IMR-90 (cell line): ENCODE data around the gene RBL2. TPM values are rescaled to one million over a fixed set of nuclear protein-coding genes. Genes with fewer than 3 reads are reported as not detected.

Experiments
- ATAC-seq: fragments of 200-7000 bp; cut with Tn5 transposase; 2 replicates; pipeline ENCODE4 v1.9.1; 2020; ENCODE audit warnings: low read depth, mild to moderate bottlenecking, moderate library complexity
- BruUV-seq: library from RNA; stranded (reverse); fragments of 400-500 nt; replicated peaks from 2 replicates; lab custom pipeline; 2021; lab: Mats Ljungman, UMichigan
- CTCF ChIA-PET: fragments of 300-600 bp; formaldehyde crosslinking; extraction: SDS; loops from one replicate; lab custom pipeline; 2021; ENCODE audit warnings: antibody characterized with exemption; lab: Yijun Ruan, JAX
- POLR2A ChIA-PET: fragments of 300-600 bp; sonication (Branson Sonifier 250); formaldehyde crosslinking; loops from one replicate; lab custom pipeline; 2022; ENCODE audit warnings: antibody characterized with exemption; ENCODE audit not compliant: unreplicated experiment; lab: Charles Lee
- DNase-seq: peaks from one replicate; pipeline ENCODE4 v3.0.0; 2013
- H2AFZ ChIP-seq: replicated peaks from 2 replicates; pipeline ENCODE3; 2013; ENCODE audit warnings: low read length, mild to moderate bottlenecking; ENCODE audit not compliant: poor library complexity
- H2AK5ac ChIP-seq: 2 replicates; pipeline ENCODE4 v1.6.1; 2013; ENCODE audit warnings: low read depth, low read length, inconsistent platforms
- H2AK9ac ChIP-seq: replicated peaks from 2 replicates; pipeline ENCODE3; 2013; ENCODE audit warnings: mild to moderate bottlenecking, low read depth, low read length, moderate library complexity; ENCODE audit not compliant: poor library complexity
- H2BK120ac ChIP-seq: 2 replicates; pipeline ENCODE4 v1.6.1; 2013; ENCODE audit warnings: low read depth, low read length, inconsistent platforms
- H2BK15ac ChIP-seq: 3 replicates; pipeline ENCODE4 v1.6.1; 2013; ENCODE audit warnings: low read depth, low read length, inconsistent platforms
- H2BK20ac ChIP-seq: 2 replicates; pipeline ENCODE4 v1.6.1; 2013; ENCODE audit warnings: low read depth, mild to moderate bottlenecking, inconsistent platforms, low read length, moderate library complexity
- H2BK5ac ChIP-seq: 2 replicates; pipeline ENCODE4 v1.6.1; 2013; ENCODE audit warnings: mild to moderate bottlenecking, low read depth, low read length, inconsistent platforms; ENCODE audit not compliant: poor library complexity, severe bottlenecking
- H3K14ac ChIP-seq: replicated peaks from 2 replicates; pipeline ENCODE4 v1.6.1; 2013; ENCODE audit warnings: low read depth, low read length, inconsistent platforms
- H3K18ac ChIP-seq: 2 replicates; pipeline ENCODE4 v1.6.1; 2013; ENCODE audit warnings: low read depth, low read length, control low read depth
- H3K23ac ChIP-seq: 2 replicates; pipeline ENCODE4 v1.6.1; 2013; ENCODE audit warnings: low read depth, low read length, inconsistent platforms
- H3K27ac ChIP-seq: 2 replicates; pipeline ENCODE4 v1.5.1; 2013; ENCODE audit warnings: mild to moderate bottlenecking, control low read depth, low read length; ENCODE audit not compliant: insufficient read depth
- H3K27me3 ChIP-seq: 2 replicates; pipeline ENCODE4 v1.6.1; 2013; ENCODE audit warnings: low read length; ENCODE audit not compliant: control insufficient read depth, insufficient read depth
- H3K36me3 ChIP-seq: 2 replicates; pipeline ENCODE4 v1.6.1; 2013; ENCODE audit warnings: low read length, mixed read lengths; ENCODE audit not compliant: control insufficient read depth, insufficient read depth
- H3K4ac ChIP-seq: 2 replicates; pipeline ENCODE4 v1.6.1; 2013; ENCODE audit warnings: low read depth, low read length, inconsistent platforms
- H3K4me1 ChIP-seq: 2 replicates; pipeline ENCODE4 v1.6.1; 2013; ENCODE audit warnings: low read length, mixed read lengths; ENCODE audit not compliant: control insufficient read depth, insufficient read depth
- H3K4me2 ChIP-seq: 2 replicates; pipeline ENCODE4 v1.6.1; 2013; ENCODE audit warnings: low read depth, mild to moderate bottlenecking, control low read depth, low read length, moderate library complexity
- H3K4me3 ChIP-seq: 2 replicates; pipeline ENCODE4 v1.5.1; 2013; ENCODE audit warnings: low read depth, mild to moderate bottlenecking, control low read depth, low read length, moderate library complexity; ENCODE audit not compliant: insufficient read depth
- H3K56ac ChIP-seq: 2 replicates; pipeline ENCODE4 v1.6.1; 2013; ENCODE audit warnings: low read length, inconsistent platforms; ENCODE audit not compliant: insufficient read depth; ENCODE audit errors: extremely low read depth
- H3K79me1 ChIP-seq, 2 experiments: 2 replicates each; pipeline ENCODE4 v1.6.1; 2013; ENCODE audit warnings: low read length in 2 of 2, inconsistent platforms in 1 of 2, low read depth in 1 of 2
- H3K9ac ChIP-seq: 2 replicates; pipeline ENCODE4 v1.6.1; 2013; ENCODE audit warnings: low read depth, low read length, control low read depth
- H3K9me1 ChIP-seq: 2 replicates; pipeline ENCODE4 v1.6.1; 2013; ENCODE audit warnings: low read length, inconsistent platforms; ENCODE audit not compliant: insufficient read depth
- H3K9me3 ChIP-seq: 2 replicates; pipeline ENCODE4 v1.6.1; 2013; ENCODE audit warnings: low read length; ENCODE audit not compliant: control insufficient read depth, insufficient read depth
- H4K20me1 ChIP-seq: 2 replicates; pipeline ENCODE4 v1.6.1; 2013; ENCODE audit warnings: low read length, inconsistent platforms; ENCODE audit not compliant: insufficient read depth
- H4K5ac ChIP-seq: 2 replicates; pipeline ENCODE4 v1.6.1; 2013; ENCODE audit warnings: mild to moderate bottlenecking, low read depth, low read length, control low read depth
- H4K8ac ChIP-seq, 2 experiments: 2 replicates each; pipeline ENCODE4 v1.6.1; 2013; ENCODE audit warnings: low read depth in 2 of 2, low read length in 2 of 2, control low read depth in 1 of 2, inconsistent platforms in 1 of 2
- H4K91ac ChIP-seq: 2 replicates; pipeline ENCODE4 v1.6.1; 2013; ENCODE audit warnings: low read depth, low read length, inconsistent platforms; ENCODE audit not compliant: insufficient read depth
- MXI1 ChIP-seq: IDR thresholded peaks from 2 replicates; pipeline ENCODE4 v1.6.1; 2012; ENCODE audit warnings: low read depth, mild to moderate bottlenecking, low read length, moderate library complexity, borderline replicate concordance
- RCOR1 ChIP-seq: IDR thresholded peaks from 2 replicates; pipeline ENCODE4 v1.6.1; 2012; ENCODE audit warnings: mild to moderate bottlenecking, low read length, improper control_type of control experiment; ENCODE audit not compliant: insufficient replicate concordance
- WGBS, 2 experiments: methylation state at CpG; one replicate each; pipeline versions ENCODE4 v1.1.5 to v1.1.7; 2013; ENCODE audit warnings: missing lambda C conversion rate in 2 of 2; ENCODE audit not compliant: insufficient read length in 1 of 2; ENCODE audit errors: extremely low coverage in 2 of 2; 5-methylcytosine and 5-hydroxymethylcytosine counted together
- dilution Hi-C: fragments of 300-500 bp; cut with HindIII; formaldehyde crosslinking; loops from one replicate; pipeline ENCODE4 v1.14.3; 2018; ENCODE audit warnings: low sequenced_read_pairs; ENCODE audit not compliant: unreplicated experiment
- in situ Hi-C: fragments of 300-500 bp; cut with MboI; formaldehyde crosslinking; loops from 3 replicates; pipeline ENCODE4 v1.14.3; 2019; ENCODE audit warnings: low sequenced_read_pairs, inconsistent platforms, mixed read lengths
- intact Hi-C: fragments of 100-400 bp; cut with micrococcal nuclease; formaldehyde crosslinking; loops from 2 replicates; pipeline ENCODE4 v1.10.0; 2022
- polyA plus RNA-seq, 3 experiments: library from polyadenylated mRNA; depleted of rRNA; stranded (reverse); fragments of >200 nt; gene quantifications; 2 replicates each; pipeline ENCODE4 v1.2.3, GENCODE V29; 2012; ENCODE audit warnings: low replicate concordance in 1 of 3
- total RNA-seq: library from RNA; depleted of rRNA; stranded (reverse); fragments of >200 nt; gene quantifications from 2 replicates; pipeline ENCODE4 v1.2.3, GENCODE V29; 2012

RBL2 gene
- total and polyA plus RNA-seq, 2 of the 4 experiments (the other 2 are of a cell fraction), result 19.7 to 23.4 TPM

- peak within 1 kb of the TSS; percentile 92 for H3K4me2 ChIP-seq
- H3K9me3 ChIP-seq, result no peaks in the 10 kb centered on the region
- H3K4ac ChIP-seq, result peak within 1 kb of the TSS; percentile 83
- H2BK20ac ChIP-seq, result no peak within 1 kb of the TSS
- peak within 1 kb of the TSS; percentile 87 for H4K91ac ChIP-seq
- H3K4me1 ChIP-seq, result peaks cover 6% of the 10 kb centered on the region
- dilution Hi-C loops, result no loop called here
- peaks cover 6 to 14% of the 10 kb centered on the region in 2 experiments; a peak in 3 of 4 replicates for H3K79me1 ChIP-seq
- peak within 1 kb of the TSS; percentile 93 for H2AK9ac ChIP-seq
- H2BK120ac ChIP-seq, result no peak within 1 kb of the TSS
- 0 out of 2 replicates have a peak, but pooled peaks cover 8% of the 10 kb centered on the region for H3K9me1 ChIP-seq
- H3K9ac ChIP-seq, result peak within 1 kb of the TSS; percentile 90
- in situ Hi-C loops, result no loop called here
- H2BK15ac ChIP-seq, result no peak within 1 kb of the TSS
- peak within 1 kb of the TSS; percentile 76; the same call in 1 of the 2 replicates for H3K56ac ChIP-seq
- TF ChIP-seq MXI1, result peak; percentile 58; the same call in 1 of the 2 replicates
- TF ChIP-seq RCOR1, result no peak
- peak within 1 kb of the TSS; percentile 89 for H2BK5ac ChIP-seq
- H2AFZ ChIP-seq, result peak within 1 kb of the TSS; percentile 98
- H4K8ac ChIP-seq, result peak within 1 kb of the TSS; percentile 80 to 95
- H3K36me3 ChIP-seq, result no peaks in the 10 kb centered on the region; the same call in 1 of the 2 replicates
- H3K14ac ChIP-seq, result peak within 1 kb of the TSS; percentile 92
- peak within 1 kb of the TSS; percentile 83 for H3K4me3 ChIP-seq
- H2AK5ac ChIP-seq, result peak within 1 kb of the TSS; percentile 91
- peak within 1 kb of the TSS; percentile 55; the same call in 1 of the 2 replicates for H3K18ac ChIP-seq
- ATAC-seq (peak; percentile 9), DNase-seq (peak; percentile 52)
- H3K27ac ChIP-seq, result peak within 1 kb of the TSS; percentile 91
- BruUV-seq, result no TSS peak
- POLR2A ChIA-PET, result interaction anchor here (0.6 to 0.7 kb wide), 2 partner anchors 67 to 178 kb away, joined by 3 to 11 read pairs; no protein-coding TSS in a partner anchor
- whole genome bisulfite sequencing, 2 experiments, result 5% methylated on average over 29 of the region's 76 CpGs; no CpG with 5 or more reads in 1 of the 2 experiments
- intact Hi-C loops, result no loop called here
- H3K23ac ChIP-seq, result peak within 1 kb of the TSS; percentile 91
- peak within 1 kb of the TSS; percentile 92 for H4K5ac ChIP-seq
- no peaks in the 10 kb centered on the region for H3K27me3 ChIP-seq
- CTCF ChIA-PET, result no interaction called here
- no peaks in the 10 kb centered on the region for H4K20me1 ChIP-seq
These were observed 68.3 kb downstream of the RBL2 start, which contains the start of gene AKTIP for GRCh38 chr16:53502331-53503269. Gene AKTIP (minus strand): TSS chr16:53503209. CDS start chr16:53500259, 2,950 bp downstream.
